A549 (cell line): ENCODE measurements around the gene INTS12. TPM values are rescaled to one million over a fixed set of nuclear protein-coding genes. Genes with fewer than 3 reads are reported as not detected.

Source experiments
- BHLHE40 ChIP-seq: IDR thresholded peaks from 2 replicates; pipeline ENCODE4 v1.6.1; 2012; ENCODE audit warnings: low read depth, low read length, inconsistent platforms
- CBX2 ChIP-seq: fragments of 200-600 bp; sonication (generic); IDR thresholded peaks from 2 replicates; pipeline ENCODE4 v1.6.1; 2016; ENCODE audit warnings: low read depth, mild to moderate bottlenecking, borderline replicate concordance
- CHD2 ChIP-seq: fragments of 150-350 bp; IDR thresholded peaks from 2 replicates; pipeline ENCODE4 v1.6.1; 2014; ENCODE audit warnings: low read length; ENCODE audit not compliant: partially characterized antibody
- EHF ChIP-seq: fragments of 250-450 bp; sonication (Bioruptor Pico); IDR thresholded peaks from 2 replicates; pipeline ENCODE4 v1.5.0; 2020; ENCODE audit warnings: mild to moderate bottlenecking
- EP300 ChIP-seq, 2 experiments: fragments of >200 bp; sonication (Bioruptor Twin); formaldehyde crosslinking; IDR thresholded peaks; 2 replicates in 1 of 2; 3 replicates in 1 of 2; pipeline ENCODE4 v1.6.1; 2016 to 2017
- HDAC2 ChIP-seq: fragments of 200-600 bp; sonication (generic); IDR thresholded peaks from 2 replicates; pipeline ENCODE4 v1.6.1; 2016
- HES2 ChIP-seq: fragments of >200 bp; sonication (Bioruptor Twin); formaldehyde crosslinking; IDR thresholded peaks from 2 replicates; pipeline ENCODE4 v1.6.1; 2016
- HEYL ChIP-seq: fragments of 250-450 bp; sonication (Bioruptor Pico); IDR thresholded peaks from 2 replicates; pipeline ENCODE4 v1.8.0; 2021; ENCODE audit warnings: mild to moderate bottlenecking, moderate library complexity
- HOXB13 ChIP-seq: fragments of 250-450 bp; sonication (Bioruptor Pico); IDR thresholded peaks from 2 replicates; pipeline ENCODE4 v1.5.0; 2020; ENCODE audit warnings: low read depth, mild to moderate bottlenecking, moderate library complexity
- HOXB5 ChIP-seq: fragments of 250-450 bp; sonication (Bioruptor Pico); IDR thresholded peaks from 2 replicates; pipeline ENCODE4 v1.5.0; 2020; ENCODE audit warnings: mild to moderate bottlenecking, moderate library complexity
- JUN ChIP-seq, 2 experiments: fragments of >200 bp; sonication (Bioruptor Twin); formaldehyde crosslinking; IDR thresholded peaks; 2 replicates in 1 of 2; 3 replicates in 1 of 2; pipeline ENCODE4 v1.6.1; 2016 to 2017
- JUNB ChIP-seq: fragments of >200 bp; sonication (Bioruptor Twin); formaldehyde crosslinking; IDR thresholded peaks from 2 replicates; pipeline ENCODE4 v1.6.1; 2016
- KDM1A ChIP-seq: fragments of 200-600 bp; sonication (generic); IDR thresholded peaks from 2 replicates; pipeline ENCODE4 v1.6.1; 2016; ENCODE audit warnings: low read depth, mild to moderate bottlenecking
- MAFK ChIP-seq: fragments of 450-650 bp; IDR thresholded peaks from 2 replicates; pipeline ENCODE4 v1.6.1; 2014; ENCODE audit not compliant: partially characterized antibody
- MAZ ChIP-seq: fragments of 150-350 bp; IDR thresholded peaks from 2 replicates; pipeline ENCODE4 v1.6.1; 2014; ENCODE audit warnings: antibody characterized with exemption, low read depth, low read length, borderline replicate concordance
- POLR2A ChIP-seq: IDR thresholded peaks from 2 replicates; pipeline ENCODE4 v1.6.1; 2012; ENCODE audit warnings: mild to moderate bottlenecking, low read length
- RARB ChIP-seq: fragments of 250-450 bp; sonication (Bioruptor Pico); IDR thresholded peaks from 2 replicates; pipeline ENCODE4 v1.8.0; 2021; ENCODE audit warnings: mild to moderate bottlenecking, moderate library complexity
- REST ChIP-seq: fragments of 200-600 bp; sonication (generic); IDR thresholded peaks from 2 replicates; pipeline ENCODE4 v1.6.1; 2016; ENCODE audit warnings: antibody characterized with exemption, mild to moderate bottlenecking, moderate library complexity
- ZC3H11A ChIP-seq: fragments of 450-650 bp; IDR thresholded peaks from 2 replicates; pipeline ENCODE4 v1.6.1; 2014; ENCODE audit warnings: antibody characterized with exemption, mild to moderate bottlenecking
- ZFP36 ChIP-seq: fragments of 450-650 bp; IDR thresholded peaks from 2 replicates; pipeline ENCODE4 v1.6.1; 2014; ENCODE audit warnings: borderline replicate concordance; ENCODE audit not compliant: partially characterized antibody
- ZNF302 ChIP-seq: fragments of 250-450 bp; sonication (Bioruptor Pico); IDR thresholded peaks from 2 replicates; pipeline ENCODE4 v1.9.0; 2021; ENCODE audit warnings: inconsistent platforms, mild to moderate bottlenecking, moderate library complexity
- ZSCAN20 ChIP-seq: fragments of 250-450 bp; sonication (Bioruptor Pico); IDR thresholded peaks from 2 replicates; pipeline ENCODE4 v1.8.0; 2022; ENCODE audit warnings: mild to moderate bottlenecking, moderate library complexity
- polyA plus RNA-seq, 4 experiments: library from polyadenylated mRNA; depleted of rRNA in 3 of 4; stranded (reverse); fragments of >200 nt; fragmentation: RNase III in 1 of 4; extraction: RNeasy Plus Mini Kit Qiagen cat#74134 plus additional on column Dnase treatment in 1 of 4; gene quantifications; 2 replicates in 3 of 4; 3 replicates in 1 of 4; pipeline ENCODE4 v1.2.3, GENCODE V29; 2011 to 2017
- TF ChIP-seq, protein P1 (sequence below): fragments of 250-450 bp; sonication (Bioruptor Pico); IDR thresholded peaks from 2 replicates; pipeline ENCODE4 v1.5.0; 2021; ENCODE audit warnings: mild to moderate bottlenecking, moderate library complexity, borderline replicate concordance
- TF ChIP-seq, protein P2 (sequence below): fragments of 150-350 bp; IDR thresholded peaks from 2 replicates; pipeline ENCODE4 v1.6.1; 2014; ENCODE audit warnings: low read depth, mild to moderate bottlenecking, low read length

Gene INTS12
- polyA plus RNA-seq, 2 of the 4 experiments (the other 2 are of a cell fraction) = 13.0 to 39.0 TPM

DNA sequence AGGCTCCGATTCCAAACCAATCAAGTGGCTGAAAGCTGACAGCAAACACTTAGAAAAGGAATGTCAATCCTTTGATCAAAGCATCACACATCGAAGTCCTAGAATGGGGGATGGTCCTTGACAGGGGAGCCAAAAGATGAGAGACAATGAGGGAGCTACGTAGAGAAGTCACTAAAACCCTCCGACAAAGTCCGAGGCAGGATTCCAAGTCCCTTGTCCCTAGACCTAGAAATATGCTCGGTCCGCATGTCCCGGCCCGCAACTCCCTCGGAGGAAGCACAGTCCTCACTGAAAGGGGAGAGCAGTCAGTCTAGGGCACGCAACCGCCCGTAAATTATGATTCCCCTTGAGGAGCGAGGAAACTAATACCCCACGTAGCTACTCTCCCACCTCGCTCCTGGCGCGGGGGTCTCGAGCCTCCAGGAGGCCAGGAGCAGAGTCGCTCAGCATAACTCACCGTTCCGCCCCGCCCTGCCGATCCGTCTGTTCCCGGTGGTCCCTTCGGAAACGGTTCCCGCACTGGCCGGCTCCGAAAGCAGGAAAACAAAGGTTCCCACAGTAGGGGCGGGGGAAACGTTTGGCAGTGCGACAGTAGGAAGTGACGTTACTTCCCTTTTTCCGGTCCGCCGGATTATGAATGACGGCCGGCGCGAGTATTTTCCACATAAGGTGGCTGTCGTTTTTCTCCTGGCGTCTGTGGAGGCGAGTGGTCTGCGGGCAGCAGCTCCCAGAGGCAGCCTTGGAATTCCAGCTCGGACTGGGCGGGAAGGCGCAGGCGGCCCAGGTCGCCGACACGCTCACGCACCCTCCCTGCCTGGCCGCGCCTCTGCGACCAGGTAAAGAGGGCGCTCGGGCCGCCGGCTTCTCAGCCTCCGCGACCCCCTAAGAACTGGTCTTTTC is at the start of gene INTS12, which contains the start of gene GSTCD (continued):
- TF ChIP-seq CHD2 (peak; percentile 42), EP300 (IDR thresholded peaks at IDR 0.05) (no peak), BHLHE40 (no peak), KDM1A (no peak), REST (no peak), ZC3H11A (no peak), ZNF302 (no peak), JUNB (no peak), HEYL (CRISPR knock-in tag) (no peak), JUN (IDR thresholded peaks at IDR 0.05) (peak; percentile 72 to 83; a peak in 4 of 5 replicates), HES2 (no peak), CBX2 (no peak), RARB (CRISPR knock-in tag) (no peak), MAZ (peak; percentile 90; the same call in 1 of the 2 replicates), EHF (CRISPR knock-in tag) (peak; percentile 13; the same call in 1 of the 2 replicates), HOXB5 (no peak), POLR2A (peak; percentile 71), MAFK (no peak), ZFP36 (no peak), HDAC2 (no peak), ZSCAN20 (no peak), HOXB13 (CRISPR knock-in tag) (no peak)
- TF ChIP-seq, protein P1, sequence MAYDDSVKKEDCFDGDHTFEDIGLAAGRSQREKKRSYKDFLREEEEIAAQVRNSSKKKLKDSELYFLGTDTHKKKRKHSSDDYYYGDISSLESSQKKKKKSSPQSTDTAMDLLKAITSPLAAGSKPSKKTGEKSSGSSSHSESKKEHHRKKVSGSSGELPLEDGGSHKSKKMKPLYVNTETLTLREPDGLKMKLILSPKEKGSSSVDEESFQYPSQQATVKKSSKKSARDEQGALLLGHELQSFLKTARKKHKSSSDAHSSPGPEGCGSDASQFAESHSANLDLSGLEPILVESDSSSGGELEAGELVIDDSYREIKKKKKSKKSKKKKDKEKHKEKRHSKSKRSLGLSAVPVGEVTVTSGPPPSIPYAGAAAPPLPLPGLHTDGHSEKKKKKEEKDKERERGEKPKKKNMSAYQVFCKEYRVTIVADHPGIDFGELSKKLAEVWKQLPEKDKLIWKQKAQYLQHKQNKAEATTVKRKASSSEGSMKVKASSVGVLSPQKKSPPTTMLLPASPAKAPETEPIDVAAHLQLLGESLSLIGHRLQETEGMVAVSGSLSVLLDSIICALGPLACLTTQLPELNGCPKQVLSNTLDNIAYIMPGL = no peak
- TF ChIP-seq, protein P2, sequence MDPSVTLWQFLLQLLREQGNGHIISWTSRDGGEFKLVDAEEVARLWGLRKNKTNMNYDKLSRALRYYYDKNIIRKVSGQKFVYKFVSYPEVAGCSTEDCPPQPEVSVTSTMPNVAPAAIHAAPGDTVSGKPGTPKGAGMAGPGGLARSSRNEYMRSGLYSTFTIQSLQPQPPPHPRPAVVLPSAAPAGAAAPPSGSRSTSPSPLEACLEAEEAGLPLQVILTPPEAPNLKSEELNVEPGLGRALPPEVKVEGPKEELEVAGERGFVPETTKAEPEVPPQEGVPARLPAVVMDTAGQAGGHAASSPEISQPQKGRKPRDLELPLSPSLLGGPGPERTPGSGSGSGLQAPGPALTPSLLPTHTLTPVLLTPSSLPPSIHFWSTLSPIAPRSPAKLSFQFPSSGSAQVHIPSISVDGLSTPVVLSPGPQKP = no peak
